NCI-H2029 (cell line): ENCODE measurements around the gene DAB2.
"Not testable (repeated sequence)": the region's sequence is repeated elsewhere in the genome, so short reads cannot be mapped to it uniquely, and the experiment has no call there.

Experiments used
- DNase-seq: peaks from one replicate; lab custom pipeline; 2025; lab: John Stamatoyannopoulos, UW

The DAB2 gene

DNA sequence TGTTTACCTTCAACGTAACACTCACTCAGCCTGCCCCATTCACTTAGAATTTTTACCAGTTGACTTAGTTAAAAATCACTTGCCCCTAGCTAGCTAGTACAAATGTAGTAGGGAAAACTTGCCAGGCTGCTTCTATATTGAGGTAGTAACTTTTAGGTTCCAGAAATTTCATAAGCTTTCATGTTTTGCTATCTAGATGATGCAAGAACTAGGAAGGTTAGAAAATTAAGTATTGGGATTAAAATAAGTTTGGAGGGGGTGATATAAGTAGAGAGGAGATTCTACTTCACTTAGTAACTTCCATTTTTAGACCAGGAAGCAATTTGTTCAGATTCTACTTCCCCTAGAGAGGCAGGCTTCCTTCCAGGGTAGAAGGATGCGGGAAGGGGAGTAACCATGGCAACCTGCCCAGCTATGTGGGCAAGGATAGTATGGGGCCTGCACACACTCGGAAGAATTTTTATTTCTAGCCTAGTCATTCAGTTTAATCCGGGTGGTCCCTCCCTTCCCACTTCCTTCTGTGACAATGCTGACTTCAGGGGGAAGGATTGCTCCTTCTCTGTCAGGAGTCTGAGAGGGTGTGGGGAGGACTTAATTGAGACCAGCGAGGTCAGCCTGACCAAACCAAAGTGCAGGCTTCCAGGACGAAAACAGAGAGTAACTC, 4.2 kb downstream of the DAB2 start:
- DNase-seq: no peak

DNA sequence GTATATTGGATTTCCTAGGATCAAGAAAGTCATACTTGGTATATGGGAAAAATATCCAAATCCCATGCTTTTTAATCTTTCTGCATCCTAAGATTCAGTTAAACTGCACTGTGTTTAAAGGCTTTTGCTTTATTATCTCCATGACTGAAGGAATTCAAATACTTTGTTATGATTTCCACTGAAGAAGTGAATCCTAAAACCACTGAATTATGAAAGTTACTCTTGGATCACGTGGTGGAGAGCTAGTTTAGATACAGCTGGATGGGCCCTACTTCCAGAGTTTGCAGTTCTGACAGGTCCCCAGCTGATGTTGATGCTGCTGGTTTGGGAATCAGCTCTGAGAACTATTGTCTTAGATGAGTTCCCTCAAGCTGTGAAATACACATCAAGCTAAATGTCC, 5.0 kb downstream of the DAB2 start:
- no peak for DNase-seq

DNA sequence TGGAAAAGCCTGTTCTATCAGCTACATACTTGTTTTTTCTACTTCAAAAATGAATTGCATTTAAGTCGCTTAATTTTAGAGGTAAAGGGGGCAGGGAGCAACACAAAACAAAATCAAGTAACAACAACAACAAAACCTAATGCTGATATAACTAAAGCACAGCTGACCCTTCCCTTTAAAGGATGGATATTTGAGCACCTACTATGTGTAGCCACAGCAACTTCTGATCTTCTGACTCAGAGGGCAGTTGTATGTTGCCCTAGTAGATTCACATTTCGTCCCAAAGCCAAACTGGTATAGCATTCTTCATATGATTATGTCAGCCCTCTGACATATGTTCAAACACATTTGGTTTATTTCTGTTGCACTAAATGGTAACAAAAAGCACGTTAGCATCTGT, 6.8 kb downstream of the DAB2 start:
- no peak for DNase-seq

DNA sequence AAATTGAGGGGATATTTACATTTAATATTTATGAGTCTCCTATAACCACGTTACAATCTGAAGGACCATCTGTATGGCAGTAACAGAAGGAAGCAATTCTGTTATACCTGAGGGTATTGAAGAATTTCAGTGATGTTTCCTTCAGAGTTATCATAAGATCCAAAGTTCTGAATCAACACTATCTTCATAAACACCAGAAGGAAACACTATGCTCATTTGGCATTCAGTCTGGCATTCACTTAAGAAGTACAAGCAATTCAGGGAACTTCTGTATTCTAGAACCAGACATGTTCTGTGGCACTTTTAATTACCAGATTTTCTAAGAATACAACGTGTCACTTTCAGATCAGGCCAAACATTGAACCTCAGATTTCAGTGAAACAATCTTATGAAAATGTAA, 9.6 kb downstream of the DAB2 start:
- DNase-seq: no peak

DNA sequence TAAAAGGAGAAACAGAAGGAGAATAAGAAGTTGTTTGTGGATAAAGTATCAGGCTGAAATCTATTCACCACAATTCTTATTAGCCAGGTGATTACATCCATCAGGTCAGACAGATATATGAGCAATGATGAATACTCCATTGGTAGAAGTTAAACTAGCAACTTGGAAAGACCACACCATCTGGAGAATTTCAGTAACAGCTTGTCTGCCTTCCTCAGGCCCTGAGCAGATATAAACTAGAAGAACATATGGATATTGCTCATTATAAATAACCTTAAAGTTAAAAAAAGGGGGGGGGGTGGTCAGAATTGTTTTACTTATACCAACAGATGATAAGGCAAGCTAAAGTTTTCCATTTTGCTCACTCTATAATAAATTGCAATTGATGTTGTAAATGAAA, 10.4 kb downstream of the DAB2 start:
- no peak for DNase-seq

DNA sequence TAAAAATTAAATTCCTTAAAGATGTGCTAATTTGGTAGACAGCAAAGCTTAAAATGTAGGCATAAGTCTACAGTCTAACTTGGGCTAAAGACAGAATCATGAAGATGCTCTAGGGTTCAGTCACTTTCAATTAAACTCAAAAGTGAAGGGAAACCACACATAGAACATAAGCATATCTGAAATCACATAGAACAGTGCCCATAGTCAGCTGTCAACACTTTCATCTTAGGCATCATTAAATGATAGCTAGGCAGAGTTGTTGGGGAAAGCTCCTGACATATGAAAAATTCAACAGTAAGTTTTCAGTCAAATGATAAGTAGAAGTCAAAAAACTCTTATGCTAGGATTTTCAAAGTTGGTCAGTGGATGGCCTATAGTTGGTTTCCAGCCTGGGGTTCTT, 11.0 kb downstream of the DAB2 start:
- DNase-seq: no peak

DNA sequence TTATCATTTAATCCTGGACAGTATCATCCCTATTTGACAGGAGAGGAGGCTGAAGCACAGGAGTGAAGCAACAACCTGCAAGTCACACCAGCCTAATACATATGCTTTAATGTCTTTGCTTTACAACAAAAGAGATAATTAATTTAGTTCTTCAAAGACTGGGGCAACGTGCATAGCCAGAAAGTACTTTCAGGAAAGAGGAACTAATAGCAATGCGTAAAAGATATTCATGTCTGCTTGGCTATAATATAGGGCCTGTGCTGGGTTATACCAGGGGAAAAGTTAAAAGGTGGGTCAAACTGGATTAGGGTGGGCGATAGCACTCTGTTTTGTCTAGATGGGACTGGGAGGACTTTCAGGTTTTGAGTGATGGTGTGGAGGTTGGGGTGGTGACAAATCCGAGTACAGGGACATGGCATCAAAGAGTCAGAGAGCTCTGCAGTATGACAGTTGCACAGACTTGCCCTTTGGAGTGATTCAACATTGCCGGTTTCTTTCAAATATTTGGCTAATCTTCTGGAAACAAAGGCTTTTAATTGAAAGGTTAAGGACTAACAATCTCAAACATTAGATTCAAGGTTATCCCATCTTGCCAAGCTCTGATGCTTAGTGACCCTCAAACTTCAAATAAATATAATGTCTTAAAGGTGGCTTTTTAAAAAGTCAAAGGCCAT, 11.9 kb downstream of the DAB2 start:
- no peak for DNase-seq

DNA sequence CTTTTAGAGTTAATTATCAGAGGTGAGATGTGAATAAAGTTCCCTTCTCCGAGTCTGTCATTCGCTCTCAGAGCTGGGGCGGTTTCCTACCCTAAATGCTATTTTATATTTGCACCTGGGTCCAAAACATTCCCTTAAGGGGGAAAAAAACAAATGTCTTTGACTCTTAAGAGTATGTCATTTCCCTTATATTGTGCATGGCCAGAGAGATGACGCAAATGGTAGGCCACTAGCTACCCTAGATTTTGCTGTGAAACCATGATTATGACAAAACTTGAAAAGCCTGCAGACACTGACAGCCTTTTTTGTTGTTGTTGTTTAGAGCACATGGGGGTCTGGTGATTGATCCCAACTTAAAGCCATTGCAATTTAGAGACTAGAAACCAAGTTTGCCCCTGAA, 12.8 kb downstream of the DAB2 start:
- DNase-seq: no peak

DNA sequence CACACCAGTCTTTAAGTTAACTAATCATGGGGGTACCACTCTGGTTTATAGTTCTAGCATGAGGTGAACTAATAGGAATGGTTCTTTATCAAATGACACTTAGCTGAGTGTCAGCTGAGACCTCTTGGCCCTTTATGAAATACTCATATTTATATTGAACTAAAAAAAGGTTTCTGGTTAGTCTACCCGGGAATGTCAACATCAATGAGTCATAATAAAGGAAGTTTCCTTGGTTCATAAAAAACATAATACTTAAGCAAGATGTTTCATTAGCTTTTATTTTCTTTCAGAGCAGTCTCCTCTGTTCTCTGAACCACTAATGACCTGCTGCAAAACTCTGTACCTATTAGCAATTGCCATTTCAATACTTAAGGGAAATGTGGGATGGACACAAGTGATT, 13.7 kb downstream of the DAB2 start:
- no peak for DNase-seq

DNA sequence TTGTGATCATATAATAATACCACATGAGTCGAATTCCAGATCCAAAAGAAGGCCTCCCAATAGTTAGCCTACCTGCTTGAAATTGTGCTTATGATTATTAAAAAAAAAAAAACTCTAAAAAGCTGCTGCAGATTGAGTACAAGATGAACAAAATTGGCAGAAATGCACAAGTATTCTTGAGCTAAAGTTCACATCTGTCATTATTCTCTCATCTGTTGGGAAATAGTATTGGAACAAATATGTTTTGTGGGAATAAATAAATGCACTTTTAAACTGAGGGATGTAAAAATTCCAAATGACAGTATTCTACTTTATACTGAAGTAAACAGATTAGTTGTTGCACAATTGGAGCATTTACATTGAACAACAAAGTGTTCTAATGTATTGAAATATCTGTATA, 15.7 kb downstream of the DAB2 start:
- no peak for DNase-seq

DNA sequence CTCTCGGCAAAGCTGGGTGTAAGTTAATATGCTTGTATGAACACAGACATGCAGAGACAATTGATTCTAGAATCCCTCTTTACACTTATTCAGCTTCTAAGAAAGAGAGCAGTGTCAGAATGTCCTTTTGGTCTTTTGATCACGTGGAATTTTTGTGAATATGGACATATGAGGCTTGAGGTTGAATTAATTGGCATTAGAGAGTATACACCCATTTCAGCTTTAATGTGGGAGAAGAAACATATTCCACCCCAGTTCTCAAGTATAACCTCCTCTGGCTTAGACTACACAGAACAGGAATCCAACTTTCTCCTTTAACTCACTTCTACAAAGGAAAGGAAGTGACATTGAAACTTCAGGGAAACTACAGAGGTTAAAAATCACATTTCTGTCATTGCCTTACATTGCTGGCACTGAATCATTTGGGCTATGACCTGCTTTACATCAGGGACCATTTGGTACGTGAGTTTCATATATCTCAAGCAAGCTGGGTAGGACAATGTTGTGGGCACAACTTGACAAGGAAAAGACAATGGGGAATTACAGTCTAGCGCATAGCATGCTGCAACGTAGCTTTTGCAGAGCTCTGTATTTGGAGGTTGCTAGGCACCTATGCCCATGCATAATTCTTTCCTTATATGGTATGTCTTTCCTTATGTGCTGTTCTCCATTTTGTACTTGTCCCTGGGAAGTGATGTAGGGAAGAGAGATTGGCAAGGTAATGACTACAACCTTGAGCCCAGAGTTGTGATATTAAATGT, 19.5 kb downstream of the DAB2 start:
- no peak for DNase-seq

DNA sequence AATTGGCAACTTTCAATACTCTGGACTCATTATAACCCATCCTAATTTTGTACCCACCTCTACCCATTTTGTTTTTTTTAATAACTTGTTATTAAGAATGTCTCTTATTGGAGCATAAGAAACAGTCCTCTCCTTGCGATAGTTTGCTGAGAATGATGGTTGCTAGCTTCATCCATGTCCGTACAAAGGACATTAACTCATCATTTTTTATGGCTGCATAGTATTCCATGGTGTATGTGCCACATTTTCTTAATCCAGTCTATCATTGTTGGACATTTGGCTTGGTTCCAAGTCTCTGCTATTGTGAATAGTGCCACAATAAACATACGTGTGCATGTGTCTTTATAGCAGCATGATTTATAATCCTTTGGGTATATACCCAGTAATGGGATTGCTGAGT, 21.0 kb downstream of the DAB2 start:
- DNase-seq: not testable (repeated sequence)

DNA sequence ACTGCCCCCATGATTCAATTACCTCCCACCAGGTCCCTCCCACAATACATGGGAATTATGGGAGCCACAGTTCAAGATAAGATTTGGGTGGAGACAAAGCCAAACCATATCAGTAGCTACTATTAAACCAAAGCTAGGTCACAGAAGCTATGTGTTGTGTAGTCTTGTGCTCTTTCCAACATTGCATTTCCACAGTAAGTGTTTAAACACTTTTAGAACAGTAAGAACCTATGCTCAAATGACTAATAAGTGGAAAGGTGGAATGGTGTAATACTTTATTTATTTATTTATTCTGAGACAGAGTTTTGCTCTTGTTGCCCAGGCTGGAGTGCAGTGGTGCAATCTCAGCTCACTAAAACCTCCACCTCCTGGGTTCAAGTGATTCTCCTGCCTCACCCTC, 22.6 kb downstream of the DAB2 start:
- not testable (repeated sequence) for DNase-seq

DNA sequence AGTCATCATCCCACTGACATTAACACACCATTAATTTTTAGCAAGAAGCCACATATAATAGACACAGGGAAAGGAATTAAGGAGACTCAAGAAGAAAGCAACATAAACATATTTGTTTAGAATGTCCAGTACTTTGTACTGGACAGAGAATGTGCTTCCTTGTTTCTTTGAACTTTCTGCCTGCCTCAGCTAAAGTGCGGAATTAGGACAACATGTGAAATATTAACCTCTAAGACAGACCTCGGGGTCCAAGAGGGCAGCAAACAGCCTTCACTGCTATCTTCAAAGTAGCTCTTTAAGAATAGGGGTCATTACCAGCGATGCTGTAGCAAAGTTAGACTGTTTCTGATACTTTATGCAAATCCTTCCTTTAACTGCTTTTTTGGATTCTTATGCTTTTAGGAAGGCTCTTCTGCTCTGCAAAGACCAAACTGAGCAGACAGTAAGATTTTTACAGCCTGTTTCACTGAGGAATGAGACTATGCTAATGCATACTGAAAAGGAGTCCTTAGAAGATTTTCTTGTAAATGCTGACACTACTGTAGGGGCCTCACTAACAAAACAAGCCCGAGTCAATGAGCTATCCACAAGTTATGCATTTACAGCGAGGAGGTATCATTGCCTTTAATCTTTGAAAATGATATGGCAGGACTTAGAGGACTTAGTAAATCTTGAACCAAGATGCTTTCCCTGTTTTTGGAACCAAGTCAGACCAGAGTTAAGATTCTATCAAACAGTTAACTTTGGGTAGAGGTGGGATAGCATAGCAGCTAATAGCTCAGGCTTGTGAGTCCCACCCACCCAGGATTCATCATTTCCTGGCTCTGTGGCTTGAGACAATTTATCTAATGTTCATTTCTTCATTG, 23.8 kb downstream of the DAB2 start:
- no peak for DNase-seq

DNA sequence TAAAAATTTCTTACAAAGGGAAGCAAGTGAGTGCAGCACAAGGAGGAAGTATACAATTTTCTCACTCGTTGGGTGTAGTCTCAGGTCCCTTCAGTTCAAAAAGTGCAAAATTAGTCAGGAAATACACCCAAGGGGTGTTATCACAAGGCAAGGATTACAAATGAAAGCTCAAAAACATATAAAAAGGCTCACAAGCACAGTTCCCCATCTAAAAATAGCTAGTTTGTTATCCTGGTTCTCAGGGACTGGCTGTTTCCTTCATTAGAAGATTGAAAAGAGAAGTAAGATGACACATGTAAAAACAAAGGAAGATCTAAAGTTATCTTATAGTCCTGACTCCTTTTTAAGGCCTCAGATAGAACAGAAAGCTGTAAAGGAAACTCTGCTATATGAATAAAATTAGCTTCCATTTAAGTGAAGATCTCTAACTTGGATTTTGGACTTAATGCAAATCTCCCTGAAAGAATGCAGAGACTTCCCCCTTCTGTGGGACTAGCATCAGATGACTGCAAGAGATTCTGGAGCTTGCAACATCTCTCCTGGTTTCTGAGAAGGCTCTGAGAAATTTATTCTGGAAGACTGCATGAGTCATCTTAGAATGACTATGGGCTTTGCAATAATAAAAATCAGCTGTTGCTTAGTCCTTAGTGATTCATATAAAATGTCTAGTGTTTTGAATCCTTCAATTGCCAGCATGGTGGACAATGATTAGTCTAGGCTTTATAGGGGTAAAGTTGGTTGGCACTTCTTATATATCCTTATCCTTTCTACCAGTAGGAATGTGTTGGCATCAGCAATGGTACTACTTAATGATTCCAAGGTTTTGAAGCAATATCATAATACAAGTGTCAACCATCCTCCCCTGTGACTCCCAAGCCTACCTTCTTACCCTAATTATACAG, 25.4 kb downstream of the DAB2 start:
- DNase-seq: no peak

DNA sequence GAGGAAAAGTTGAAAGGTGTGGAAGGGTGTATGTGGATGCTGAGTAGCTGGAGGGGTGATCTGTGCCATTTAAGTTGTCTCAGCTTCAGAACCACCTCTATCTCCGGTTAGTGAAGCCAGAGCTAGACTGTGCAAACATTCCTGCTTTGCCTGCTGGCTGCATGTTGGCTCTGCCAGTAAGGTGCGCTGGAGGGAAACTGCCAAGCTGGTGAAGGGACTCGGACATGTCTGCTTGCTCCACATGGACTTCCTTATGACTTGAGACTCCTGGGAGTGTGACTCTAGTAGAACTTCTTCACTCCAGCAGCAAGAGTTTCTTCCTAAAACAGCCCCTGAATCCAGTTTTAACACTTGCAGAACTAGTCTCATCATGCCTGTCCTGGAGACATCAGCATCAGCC, 27.9 kb downstream of the DAB2 start:
- no peak for DNase-seq

DNA sequence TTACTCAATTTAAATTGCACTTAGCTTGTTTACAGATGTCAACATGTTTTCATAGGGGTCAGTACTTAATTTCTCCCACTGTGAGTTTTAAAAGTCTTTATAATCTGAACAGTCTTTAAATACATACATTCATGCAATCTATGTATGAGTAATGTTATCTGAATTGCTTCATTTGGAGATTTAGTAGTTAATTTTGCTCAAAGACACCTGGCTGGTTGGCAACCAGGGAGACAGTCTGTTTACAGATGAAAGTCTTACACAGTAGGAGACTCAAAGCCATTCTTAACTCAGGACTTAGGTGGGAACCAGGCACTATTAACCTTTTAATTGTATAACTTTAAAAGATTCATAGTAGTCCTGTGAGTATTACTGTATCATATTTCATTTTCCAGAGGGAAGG, 29.3 kb downstream of the DAB2 start:
- DNase-seq: no peak

DNA sequence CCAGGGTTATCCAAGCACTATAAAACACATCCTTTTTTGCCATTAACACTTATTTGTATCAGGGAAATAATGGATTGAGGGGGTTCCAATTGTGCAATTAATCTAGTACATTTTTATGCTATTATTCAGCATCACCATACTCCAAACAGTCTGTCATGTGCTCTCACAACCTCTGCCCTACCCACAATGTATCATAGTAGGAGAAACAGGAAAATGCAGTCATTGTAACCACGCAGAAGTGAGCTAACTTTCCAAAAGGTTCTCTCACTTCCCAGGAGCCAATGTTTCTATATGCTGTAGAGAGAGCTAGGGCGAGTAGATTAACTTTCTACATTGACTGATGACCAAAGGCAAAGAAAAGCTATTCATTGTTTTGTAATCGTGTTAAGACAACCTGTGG, 29.8 kb downstream of the DAB2 start:
- no peak for DNase-seq

DNA sequence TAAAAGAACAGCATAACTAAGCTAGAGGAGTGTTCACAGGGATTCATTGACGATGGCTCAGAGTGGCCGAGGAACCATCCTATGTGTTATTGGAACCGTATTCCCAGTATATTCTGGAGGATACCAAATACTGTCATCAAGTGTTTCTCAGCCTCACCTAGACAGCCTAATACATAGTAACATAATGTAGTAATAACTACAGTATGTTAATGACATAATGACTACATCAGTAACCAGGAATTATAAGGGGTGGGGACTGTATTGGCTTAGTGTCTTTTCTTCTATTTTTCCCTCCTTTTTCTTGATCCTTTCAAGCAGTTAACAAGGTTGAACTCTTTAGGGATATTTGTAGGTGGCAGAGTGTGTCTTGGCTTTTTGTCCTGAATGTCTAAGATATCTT, 33.8 kb downstream of the DAB2 start:
- DNase-seq: no peak

DNA sequence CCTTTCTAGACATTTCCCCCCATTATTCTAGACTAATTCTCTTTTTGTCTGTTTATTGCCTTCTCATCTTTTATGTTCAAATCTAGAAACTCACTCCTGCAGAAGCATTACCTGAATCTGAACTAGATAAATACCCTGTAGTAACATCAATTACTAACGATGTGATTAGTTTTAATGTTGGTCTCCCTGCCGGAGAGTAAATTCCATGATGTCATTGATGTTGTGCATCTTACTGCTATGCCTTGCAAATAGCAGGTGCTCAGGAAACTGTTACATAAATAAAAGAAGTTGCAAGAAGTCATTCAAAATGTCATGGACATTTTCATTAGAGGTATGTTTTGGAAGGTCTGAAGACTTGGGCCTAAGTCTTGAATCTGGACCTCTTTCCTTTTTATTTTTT, 37.5 kb downstream of the DAB2 start:
- DNase-seq: no peak

DNA sequence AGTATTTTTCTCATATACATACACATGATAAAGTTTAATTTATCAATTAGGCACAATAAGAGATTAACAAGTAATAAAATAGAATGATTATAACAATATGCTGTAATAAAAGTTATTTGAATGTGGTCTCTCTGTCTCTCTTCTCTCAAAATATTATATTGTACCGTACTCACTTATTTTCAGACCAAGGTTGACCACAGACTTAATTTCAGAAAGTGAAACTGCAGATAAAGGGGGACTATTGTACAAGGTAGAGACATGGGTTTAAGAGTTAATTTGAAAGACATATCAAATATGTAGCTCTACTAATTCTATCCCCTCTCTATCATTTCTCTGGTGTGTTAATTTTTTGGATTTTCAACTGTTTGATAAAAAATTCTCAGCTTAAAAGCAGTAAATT, 40.5 kb downstream of the DAB2 start:
- no peak for DNase-seq
